Choroid plexus epithelial cell (primary cell): ENCODE results near the gene KPNA3.
"Not testable (repeated sequence)": the region's sequence is repeated elsewhere in the genome, so short reads cannot be mapped to it uniquely, and the experiment has no call there.

Experiments
- DNase-seq: peaks from one replicate; pipeline ENCODE4 v3.0.0-alpha.2; 2010; ENCODE audit warnings: low read depth
- H3K4me3 ChIP-seq: 2 replicates; pipeline ENCODE4 v1.5.1; 2011; ENCODE audit warnings: low read depth, mild to moderate bottlenecking, control low read depth, low read length, moderate library complexity
- CTCF ChIP-seq: conservative IDR thresholded peaks from 2 replicates; pipeline ENCODE4 v1.5.1; 2011; ENCODE audit warnings: low read depth, mild to moderate bottlenecking, control low read depth, inconsistent platforms, low read length, moderate library complexity

KPNA3 gene

GRCh38 chr13:49716615-49717014, 75.9 kb downstream of the KPNA3 start:
- TF ChIP-seq CTCF, result no peak
- H3K4me3 ChIP-seq, result no peak overlapping the region

GRCh38 chr13:49714757-49715156, 77.7 kb downstream of the KPNA3 start:
- H3K4me3 ChIP-seq, result no peak overlapping the region
- DNase-seq, result no peak

More at GRCh38 chr13:49716615-49717014, 75.9 kb downstream of the KPNA3 start:
- no peak for DNase-seq

GRCh38 chr13:49711218-49711863, 81.1 kb downstream of the KPNA3 start:
- TF ChIP-seq CTCF, result no peak
- no peak overlapping the region for H3K4me3 ChIP-seq
- peak; percentile 94 for DNase-seq

More at GRCh38 chr13:49714757-49715156, 77.7 kb downstream of the KPNA3 start:
- no peak for TF ChIP-seq CTCF

GRCh38 chr13:49704264-49704663, 88.2 kb downstream of the KPNA3 start:
- DNase-seq, H3K4me3 ChIP-seq: not testable (repeated sequence)

GRCh38 chr13:49701491-49701890, 91.0 kb downstream of the KPNA3 start:
- DNase-seq, result no peak
- H3K4me3 ChIP-seq, result no peak overlapping the region
- no peak for TF ChIP-seq CTCF

GRCh38 chr13:49697468-49697867, 95.0 kb downstream of the KPNA3 start:
- no peak for TF ChIP-seq CTCF
- H3K4me3 ChIP-seq, result no peak overlapping the region
- no peak for DNase-seq

- no peak for TF ChIP-seq CTCF
- DNase-seq, result no peak
- H3K4me3 ChIP-seq, result no peak overlapping the region
These were observed 98.0 kb downstream of the KPNA3 start for GRCh38 chr13:49694446-49694845.
